GM13977 (cell line): Measurements from ENCODE around the gene KLF15.

Experiments
- DNase-seq: peaks from one replicate; pipeline ENCODE4 v3.0.0; 2012; ENCODE audit warnings: low spot score
- in situ Hi-C: fragments of 300-500 bp; cut with MboI; formaldehyde crosslinking; loops from one replicate; pipeline ENCODE4 v1.12.0; 2022; ENCODE audit warnings: low sequenced_read_pairs, low pct_unique_long_range_greater_than_20kb, mixed read lengths, inconsistent platforms; ENCODE audit not compliant: unreplicated experiment
- TF ChIP-seq, protein P1 (sequence below): IDR thresholded peaks from 2 replicates; pipeline ENCODE4 v1.5.1; 2012; ENCODE audit warnings: mild to moderate bottlenecking, control low read depth; ENCODE audit not compliant: insufficient read depth; ENCODE audit errors: extremely low read depth, missing control alignments

KLF15 gene

DNA sequence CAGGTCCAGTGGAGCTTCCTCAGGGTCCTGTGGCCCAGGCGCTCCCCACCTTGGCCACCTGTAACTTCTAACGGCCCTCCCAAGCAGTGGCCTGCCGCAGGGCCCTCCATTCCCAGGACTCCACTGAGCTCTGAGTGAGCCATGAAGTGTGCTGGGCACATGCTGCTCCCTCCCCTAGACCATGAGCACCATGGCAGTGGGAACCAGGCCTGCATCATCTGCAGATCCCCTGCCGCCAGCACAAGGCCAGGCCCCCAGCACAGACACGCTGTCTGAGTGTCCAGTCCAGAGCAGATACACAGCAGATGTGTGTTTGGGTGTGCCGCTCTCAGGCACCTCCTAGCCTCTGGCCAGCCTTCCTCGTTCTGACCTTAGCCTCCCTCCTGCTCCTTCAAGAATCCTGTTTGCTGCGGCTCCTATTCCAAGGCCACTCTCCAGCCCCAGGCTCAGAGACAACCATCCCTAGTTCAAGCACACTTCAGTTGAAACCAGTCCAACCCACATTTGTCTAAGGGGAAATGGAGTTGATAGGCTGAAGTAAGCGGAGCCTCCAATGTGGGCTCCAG lies 7.0 kb upstream of the KLF15 start:
- TF ChIP-seq, protein P1, sequence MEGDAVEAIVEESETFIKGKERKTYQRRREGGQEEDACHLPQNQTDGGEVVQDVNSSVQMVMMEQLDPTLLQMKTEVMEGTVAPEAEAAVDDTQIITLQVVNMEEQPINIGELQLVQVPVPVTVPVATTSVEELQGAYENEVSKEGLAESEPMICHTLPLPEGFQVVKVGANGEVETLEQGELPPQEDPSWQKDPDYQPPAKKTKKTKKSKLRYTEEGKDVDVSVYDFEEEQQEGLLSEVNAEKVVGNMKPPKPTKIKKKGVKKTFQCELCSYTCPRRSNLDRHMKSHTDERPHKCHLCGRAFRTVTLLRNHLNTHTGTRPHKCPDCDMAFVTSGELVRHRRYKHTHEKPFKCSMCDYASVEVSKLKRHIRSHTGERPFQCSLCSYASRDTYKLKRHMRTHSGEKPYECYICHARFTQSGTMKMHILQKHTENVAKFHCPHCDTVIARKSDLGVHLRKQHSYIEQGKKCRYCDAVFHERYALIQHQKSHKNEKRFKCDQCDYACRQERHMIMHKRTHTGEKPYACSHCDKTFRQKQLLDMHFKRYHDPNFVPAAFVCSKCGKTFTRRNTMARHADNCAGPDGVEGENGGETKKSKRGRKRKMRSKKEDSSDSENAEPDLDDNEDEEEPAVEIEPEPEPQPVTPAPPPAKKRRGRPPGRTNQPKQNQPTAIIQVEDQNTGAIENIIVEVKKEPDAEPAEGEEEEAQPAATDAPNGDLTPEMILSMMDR: no peak
- in situ Hi-C loops: no loop called here

DNA sequence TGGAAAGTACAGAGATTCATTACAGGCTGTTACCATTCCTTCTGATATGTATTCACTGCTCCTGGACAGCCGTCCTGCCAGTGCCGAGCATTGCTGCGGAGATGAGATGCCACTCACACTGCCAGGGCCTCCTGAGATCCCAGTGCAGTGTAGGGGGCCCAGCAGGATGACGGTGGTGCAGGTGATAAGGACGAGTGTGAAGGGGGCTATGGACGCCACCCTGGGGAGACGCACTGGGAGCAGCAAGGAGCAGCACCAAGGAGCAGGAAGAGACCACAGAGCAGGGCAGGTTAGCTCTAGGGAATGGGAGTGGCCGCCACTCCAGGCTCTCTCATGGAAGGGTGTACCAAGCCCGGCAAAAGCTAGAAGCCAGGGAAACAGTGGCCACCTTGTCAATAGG lies 4.0 kb upstream of the KLF15 start:
- TF ChIP-seq, protein P1: no peak
- no peak for DNase-seq
- in situ Hi-C loops: no loop called here

More for the DNA sequence above, 7.0 kb upstream of the KLF15 start:
- no peak for DNase-seq

DNA sequence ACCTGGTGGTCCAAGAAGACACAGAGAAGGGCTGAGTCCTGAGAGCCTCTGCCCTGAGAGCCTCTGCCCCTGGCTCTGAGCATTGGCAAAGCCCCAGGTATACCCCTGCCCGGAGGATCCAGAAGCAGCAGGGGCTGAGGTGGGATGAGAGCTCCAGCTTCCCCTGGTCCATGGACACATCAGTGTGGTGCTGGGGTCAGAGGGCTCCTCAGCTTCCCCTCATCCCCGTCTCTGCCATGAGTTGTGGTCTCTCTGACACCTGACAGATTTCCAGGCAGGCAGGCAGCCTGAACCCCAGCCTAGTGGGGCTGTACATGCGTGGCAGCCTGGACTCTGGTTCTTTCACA lies 3.5 kb upstream of the KLF15 start:
- TF ChIP-seq, protein P1: no peak
- in situ Hi-C loops: no loop called here
- no peak for DNase-seq

DNA sequence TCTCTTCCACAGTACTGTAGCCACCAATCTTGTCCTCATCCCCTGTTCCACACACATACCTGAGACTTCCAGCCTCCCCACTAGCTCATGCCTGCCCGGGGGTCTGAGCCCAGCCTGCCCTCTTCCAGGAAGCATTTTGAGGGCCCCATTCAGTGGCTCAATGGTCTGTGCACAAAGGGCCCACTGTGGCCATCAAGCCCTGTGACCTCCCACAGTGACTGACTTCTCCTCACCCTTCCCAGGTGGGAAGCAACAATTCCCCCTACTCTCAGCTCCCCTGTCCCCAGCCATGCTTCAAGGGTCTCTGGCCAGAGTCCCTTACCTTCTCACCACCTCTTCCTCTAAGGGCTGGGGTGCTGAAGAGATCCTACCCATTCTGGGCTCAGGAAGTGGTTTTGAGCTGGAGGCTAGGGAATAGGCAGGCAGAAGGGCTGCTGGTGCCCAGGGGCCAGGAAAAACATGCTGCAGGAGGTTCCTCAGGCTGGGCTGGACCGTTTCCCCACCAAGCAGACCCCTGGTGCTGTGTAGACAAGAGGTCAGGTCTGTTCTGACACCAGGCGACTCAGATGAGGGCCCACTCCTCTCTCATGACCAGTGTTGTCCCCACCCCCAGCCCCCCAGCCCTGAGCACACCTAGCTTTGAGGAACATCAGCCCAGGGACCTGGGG lies 3.0 kb upstream of the KLF15 start:
- in situ Hi-C loops: no loop called here
- no peak for DNase-seq
- TF ChIP-seq, protein P1: no peak

DNA sequence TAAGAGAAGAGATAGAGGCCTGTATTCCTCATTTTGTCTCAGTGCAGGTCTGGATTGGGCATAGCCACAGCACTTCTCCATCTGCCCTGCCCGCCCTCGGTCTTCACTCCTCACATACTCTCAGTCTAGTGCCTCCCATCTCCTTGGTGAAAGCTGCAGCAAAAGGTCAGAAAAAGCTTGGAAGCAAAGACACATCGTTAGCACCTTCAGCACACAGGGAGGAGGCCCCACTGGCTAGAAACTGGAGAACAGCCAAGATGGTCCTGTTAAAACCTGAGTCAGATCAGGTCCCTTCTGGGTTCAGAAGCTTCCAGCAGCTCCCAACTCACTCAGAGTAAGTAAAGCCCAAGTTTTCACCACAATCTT lies 1.6 kb upstream of the KLF15 start:
- no peak for DNase-seq
- in situ Hi-C loops: no loop called here

DNA sequence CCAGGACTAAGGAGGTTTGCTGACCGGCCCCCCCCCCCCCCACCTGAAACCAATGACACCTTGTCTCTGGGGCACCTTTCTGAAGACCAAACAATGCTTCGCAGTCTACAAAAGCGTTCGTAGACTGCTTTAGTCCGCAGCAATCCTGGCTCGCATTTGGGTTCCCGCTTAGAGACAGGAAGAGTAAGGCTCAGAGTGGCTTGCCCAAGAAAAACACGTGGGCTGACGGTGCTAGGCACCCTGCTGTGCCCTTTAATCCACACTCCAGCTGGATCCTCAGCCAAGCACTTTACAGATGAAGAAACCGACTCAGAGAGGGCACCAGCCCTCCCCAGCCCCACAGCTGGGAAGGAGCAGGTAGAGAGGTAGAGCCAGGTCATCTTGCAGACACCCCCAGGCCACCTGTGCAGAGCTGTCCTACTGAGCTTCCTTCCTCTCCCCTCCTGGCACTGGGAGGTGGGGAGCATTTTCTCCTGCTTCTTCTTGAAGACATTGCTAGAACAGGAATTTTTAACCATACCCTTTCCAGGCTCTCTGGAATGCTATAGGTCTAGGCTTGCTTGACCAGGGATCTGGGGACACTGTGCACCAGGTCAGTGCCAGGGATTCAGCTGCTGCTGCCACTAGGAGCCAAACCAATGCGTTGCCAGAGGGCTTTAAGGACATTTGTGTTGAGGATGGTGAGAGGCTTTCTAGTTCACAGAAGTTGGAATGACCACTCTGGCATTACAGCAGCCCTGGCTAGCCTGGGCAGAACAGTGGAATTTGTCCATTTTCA lies 1.0 kb upstream of the KLF15 start:
- TF ChIP-seq, protein P1: no peak
- no peak for DNase-seq
- in situ Hi-C loops: no loop called here

More for the DNA sequence above, 1.6 kb upstream of the KLF15 start:
- TF ChIP-seq, protein P1: no peak
